Measurements from ENCODE around the gene GUCY2D.

GRCh38 chr17:7974638-7975131 is 27.7 kb upstream of the GUCY2D start:
- TF ChIP-seq CTCF (IDR thresholded peaks at IDR 0.05) (no peak), POLR2A (IDR thresholded peaks at IDR 0.05) (no peak)
